Activated CD8-positive, alpha-beta memory T cell treated with anti-CD3 and anti-CD28 coated beads for 24 hours (primary cell): Measurements from ENCODE around the gene ZSCAN22.
"Not testable (repeated sequence)": the region's sequence is repeated elsewhere in the genome, so short reads cannot be mapped to it uniquely, and the experiment has no call there.

Source experiments
- DNase-seq: peaks from one replicate; pipeline ENCODE4 v3.0.0-alpha.2; 2020

ZSCAN22 gene

DNA sequence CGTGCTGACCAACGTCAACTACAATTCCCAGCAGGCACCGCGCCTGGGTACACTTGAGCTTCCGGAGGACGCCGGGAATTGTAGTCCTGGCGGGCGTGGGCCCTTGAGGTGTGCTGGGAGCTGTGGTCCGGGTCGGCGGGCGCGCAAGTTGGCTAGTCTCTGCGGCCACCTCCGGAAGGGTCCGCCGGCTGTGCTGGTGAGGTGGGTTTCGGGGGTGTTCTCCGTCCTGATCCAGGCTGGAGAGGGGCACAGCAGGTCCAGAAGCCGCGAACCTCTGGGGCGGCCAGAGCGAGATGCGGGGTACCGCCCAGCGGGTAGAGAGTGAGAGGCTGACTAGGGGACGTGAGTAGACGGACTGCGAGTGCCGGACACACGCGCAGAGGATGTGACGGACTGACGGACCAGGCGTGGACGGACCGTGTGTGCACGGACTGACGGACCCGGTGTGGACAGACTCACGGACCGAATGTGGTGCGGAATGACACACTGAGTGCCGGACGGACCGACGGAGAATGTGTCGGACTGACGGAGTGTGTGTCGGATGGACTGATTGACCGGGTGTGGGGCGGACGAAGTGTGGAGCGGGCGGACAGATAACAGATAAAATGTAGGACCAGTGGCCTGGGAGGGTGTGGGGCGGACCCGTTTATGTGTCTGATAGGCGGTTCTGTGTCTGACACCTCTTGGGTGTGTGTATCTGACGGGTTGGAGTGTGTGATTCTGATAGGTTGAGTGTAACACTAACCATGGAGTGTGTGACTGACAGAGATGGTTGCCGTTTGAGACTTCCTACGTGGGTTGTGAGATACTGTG lies at the start of gene ZSCAN22:
Gene ZSCAN22, plus strand, starts transcription at position 81 of the 813 bp plus-strand sequence. CDS start 7,809 bp downstream, outside the sequence.
- DNase-seq: peak; percentile 95

DNA sequence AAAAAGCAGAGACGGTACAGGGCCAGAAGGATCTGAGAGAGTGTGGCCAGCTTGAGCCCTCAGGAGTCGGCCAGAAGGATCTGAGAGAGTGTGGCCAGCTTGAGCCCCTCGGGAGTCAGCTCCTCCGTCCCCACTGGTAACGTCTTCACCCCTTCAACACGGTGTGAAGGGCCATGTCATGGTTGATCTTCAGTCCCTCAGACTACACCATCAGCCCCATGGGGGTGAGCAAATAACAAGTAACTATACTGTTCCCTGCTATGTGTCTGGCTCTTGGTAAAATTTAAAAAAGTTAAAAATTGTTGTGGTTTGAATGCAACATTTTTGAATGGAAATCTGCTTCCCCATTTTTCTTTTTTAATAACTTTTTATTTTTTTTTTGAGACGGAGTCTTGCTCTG lies 49.6 kb upstream of the ZSCAN22 start:
- DNase-seq: no peak

DNA sequence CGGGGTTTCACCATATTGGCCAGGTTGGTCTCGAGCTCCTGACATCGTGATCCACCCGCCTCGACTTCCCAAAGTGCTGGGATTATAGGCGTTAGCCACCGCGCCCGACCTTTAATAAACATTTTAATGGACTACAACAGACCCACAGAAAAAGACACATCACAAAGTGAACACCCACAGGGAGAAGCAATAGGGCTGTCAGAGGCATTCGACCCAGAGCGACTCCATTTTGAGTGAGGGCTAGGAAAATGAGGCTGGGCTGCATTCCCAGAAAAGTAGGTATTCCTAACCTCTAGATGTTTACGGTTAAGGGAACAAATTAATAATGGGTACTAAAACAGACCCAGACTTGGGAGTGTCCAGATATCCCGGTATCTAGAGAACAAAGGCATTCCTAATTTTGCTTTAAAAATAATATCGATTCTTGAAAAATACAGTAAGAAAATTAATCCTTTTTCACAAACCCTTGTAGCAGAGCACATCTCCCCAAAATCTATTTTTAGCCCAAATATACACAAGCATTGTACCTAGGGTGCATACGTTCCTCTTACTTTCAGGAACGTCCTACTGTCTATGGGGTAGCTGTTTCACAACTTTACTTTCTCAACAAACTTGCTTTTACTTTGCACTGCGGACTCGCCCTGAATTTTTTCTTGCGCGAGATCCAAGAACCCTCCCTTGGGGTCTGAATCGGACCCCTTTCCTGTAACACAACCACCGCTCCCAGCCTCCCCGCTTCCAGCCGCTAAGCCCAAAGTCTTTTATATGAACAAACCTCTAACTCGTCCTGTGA lies 48.9 kb upstream of the ZSCAN22 start:
- DNase-seq: no peak

DNA sequence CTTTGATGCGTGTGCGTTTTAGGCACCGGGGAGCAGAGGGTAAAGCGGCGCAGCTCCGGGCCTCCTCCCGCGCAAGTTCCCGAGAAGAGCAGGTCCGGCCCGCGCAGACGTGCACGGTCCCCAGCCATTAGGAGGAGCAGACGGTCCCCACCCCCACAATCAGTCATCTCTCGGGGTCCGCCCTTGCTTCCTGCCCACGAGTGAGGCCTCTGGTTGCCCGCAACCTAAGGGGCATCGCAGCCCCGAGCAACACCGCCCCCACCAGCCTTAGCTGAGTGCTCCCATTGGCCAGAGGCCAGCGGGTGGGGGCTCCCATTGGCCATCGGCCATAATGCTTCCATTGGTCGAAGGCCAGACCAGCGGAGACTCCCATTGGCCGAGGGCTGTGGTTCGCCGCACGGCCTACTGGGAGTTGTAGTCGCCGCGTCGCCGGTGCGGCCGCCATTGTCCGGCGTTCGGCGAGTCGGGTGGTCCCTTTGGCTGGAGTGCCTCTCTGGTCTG lies 48.2 kb upstream of the ZSCAN22 start, which contains the start of gene ZNF8:
Gene ZNF8, plus strand, starts transcription at position 415 of the 501 bp plus-strand sequence. CDS start 127 bp downstream, outside the sequence.
- DNase-seq: peak; percentile 97

DNA sequence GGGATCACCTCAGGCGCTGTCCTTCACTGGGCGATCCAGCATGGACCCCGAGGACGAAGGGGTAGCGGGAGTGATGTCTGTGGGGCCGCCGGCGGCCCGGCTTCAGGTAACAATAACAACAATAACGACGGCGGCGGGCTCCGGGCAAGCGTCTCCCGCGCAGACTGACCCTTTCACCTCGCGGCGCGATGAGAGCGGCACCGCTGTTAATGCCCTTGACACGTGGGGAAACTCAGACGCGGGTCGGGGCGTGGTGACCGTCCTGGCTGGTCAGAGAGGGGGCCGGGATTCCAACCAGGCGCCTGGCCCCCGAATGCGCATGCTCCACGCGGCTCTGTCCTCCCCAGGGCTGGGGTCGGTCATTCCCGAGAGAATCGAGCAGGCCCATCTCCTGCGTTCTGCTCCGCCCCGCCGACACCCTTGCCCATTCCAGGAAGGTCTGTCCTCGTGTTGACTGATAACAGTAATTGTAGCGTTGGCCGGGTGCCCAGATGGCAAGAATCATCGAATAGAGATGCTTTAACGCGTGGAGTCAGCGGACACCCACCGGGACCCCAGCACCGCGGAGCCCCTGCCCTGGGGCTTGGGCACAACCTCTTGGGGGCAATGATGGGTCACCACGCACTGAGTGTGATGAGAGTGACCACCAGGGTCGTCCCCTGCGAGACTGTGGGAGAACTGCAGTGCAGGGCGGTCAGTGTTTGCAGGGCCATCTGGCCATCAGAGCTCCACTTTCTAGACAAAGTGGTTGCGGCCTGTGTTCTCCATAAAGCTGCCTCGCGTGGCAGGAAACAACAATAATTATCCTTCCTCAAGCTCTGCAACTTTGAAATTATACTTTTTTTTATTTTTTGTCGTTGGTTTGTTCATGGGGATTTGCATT lies 47.5 kb upstream of the ZSCAN22 start:
- DNase-seq: no peak

DNA sequence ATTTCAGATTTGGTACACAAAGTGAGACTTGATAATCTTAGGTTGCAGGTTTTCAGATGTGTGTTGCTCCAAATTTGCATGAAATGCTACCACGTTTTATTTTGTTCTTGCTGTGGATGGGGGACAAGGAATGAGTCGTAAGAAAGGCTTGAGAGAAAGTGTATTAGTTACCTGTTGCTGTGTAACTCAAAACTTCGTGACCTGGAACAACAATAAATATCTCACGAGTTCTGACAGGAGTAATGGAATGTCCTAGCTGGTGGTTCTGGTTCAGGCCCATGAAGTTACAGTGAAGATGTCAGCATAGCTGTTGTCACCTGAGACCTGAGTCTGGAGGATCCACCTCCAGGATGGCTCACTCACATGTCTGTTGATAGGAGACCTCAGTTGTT lies 46.9 kb upstream of the ZSCAN22 start:
- DNase-seq: no peak

DNA sequence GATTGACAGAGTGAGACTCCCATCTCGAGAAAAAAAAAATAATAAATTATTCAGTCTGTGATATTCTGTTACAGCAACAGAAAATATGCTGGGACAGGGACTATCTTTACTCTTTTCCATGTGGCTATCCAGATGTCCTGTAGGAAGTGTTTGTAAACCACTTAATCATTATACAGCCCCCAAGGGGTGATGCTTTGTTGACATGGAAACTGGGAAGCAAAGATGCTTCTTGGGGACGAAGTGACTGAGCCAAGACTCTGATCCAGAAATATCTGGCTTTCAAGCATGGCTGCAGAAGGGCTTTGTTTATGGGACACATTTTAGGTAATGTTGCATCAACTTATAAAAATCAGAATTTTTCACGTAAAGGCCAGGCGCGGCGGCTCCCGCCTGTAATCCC lies 42.6 kb upstream of the ZSCAN22 start:
- DNase-seq: no peak

DNA sequence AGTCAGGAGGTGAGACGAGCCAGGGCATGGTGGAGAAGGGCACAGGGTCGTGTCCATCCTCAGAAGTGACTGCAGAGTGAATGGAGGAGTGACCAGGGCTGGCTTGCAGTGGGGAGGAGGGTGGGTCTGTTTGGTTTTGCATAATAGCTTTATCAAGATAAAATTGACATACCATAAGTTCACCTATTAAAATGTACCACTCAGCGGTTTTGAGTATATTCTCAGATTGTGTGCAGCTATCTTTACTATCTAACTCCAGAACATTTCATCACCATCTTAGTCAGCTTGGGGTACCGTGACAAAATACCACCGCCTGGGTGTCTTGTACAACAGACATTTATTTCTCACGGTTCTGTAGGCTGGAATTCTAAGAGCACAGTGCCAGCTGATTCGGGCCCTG lies 34.9 kb upstream of the ZSCAN22 start:
- no peak for DNase-seq

DNA sequence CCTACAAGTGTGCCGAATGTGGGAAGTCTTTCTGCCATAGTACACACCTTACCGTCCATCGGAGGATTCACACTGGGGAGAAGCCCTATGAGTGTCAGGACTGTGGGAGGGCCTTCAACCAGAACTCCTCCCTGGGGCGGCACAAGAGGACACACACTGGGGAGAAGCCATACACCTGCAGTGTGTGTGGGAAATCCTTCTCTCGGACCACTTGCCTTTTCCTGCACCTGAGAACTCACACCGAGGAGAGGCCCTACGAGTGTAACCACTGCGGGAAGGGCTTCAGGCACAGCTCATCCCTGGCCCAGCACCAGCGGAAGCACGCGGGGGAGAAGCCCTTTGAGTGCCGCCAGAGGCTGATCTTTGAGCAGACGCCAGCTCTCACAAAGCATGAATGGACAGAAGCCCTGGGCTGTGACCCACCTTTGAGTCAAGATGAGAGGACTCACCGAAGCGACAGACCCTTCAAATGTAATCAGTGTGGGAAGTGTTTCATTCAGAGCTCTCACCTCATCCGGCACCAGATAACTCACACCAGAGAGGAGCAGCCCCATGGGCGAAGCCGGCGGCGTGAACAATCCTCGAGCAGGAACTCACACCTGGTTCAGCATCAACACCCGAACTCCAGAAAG lies 31.9 kb upstream of the ZSCAN22 start:
- no peak for DNase-seq

DNA sequence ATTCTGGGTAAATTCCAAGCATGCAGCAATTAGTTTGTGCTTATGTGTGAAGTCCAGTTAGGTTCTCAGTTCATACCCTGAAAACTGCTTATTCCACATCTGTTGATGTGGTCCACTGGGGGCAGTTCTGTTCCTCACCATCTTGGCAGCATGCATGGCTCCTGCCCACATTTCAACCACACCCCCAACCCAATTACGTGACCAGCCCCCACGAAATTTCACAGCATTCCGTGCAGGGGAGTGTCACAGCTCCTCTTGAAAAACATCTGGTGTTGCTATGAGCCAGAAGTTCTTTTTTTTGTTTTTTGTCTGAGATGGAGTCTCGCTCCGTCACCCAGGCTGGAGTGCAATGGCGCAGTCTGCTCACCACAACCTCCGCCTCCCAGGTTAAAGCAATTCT lies 30.7 kb upstream of the ZSCAN22 start:
- no peak for DNase-seq

DNA sequence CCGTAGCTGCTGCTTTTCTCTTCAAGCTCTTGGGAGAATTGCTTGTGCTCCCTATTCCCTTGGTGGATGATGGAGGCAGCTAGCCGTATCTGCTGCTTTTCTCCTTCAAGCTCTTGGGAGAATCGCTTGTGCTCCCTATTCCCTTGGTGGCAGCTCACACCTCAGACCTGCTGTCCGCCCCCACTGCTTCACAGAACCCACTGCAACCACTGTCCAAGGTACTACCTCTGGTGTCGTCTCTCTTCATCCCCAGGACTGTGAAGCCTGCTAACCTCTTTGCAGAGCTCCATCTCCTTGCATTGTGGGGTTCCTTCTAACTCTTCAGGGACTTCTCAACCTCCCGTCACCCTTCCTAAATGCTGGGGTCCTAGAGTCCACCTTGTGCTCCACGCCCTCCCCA lies 26.2 kb upstream of the ZSCAN22 start:
- no peak for DNase-seq

DNA sequence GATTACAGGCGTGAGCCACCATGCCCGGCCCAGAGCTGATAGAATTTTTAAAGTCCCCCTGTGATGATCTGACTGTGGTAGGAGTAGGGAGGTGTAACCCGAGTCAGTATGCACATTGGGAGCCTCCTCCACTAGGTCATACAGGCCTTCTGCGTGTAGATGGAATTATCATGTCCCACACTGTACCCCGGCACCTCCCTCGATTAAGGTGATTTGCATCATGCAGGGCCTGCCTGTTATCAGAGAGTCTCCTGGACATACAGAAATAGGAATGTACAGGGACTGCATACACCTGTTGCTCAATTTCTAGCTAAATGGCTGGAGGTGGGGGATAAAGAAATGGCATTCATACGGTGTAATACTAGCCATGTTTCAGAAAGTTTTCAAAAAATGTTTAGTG lies 22.5 kb upstream of the ZSCAN22 start:
- no peak for DNase-seq

DNA sequence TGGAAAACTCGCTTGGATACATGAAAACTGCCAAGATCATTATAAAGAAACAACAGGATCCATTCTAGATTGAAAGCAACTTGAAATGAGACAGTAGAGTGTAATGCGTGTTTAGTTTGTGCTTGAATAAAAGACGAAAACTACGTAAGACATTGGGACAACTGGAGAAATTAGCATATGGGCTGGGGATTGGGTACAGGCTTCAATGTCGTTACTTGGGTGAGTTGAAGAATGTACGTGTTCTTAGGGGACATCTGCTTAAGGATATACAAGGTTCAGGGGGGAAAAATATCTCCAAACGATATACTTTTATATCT lies 22.1 kb upstream of the ZSCAN22 start:
- DNase-seq: no peak

DNA sequence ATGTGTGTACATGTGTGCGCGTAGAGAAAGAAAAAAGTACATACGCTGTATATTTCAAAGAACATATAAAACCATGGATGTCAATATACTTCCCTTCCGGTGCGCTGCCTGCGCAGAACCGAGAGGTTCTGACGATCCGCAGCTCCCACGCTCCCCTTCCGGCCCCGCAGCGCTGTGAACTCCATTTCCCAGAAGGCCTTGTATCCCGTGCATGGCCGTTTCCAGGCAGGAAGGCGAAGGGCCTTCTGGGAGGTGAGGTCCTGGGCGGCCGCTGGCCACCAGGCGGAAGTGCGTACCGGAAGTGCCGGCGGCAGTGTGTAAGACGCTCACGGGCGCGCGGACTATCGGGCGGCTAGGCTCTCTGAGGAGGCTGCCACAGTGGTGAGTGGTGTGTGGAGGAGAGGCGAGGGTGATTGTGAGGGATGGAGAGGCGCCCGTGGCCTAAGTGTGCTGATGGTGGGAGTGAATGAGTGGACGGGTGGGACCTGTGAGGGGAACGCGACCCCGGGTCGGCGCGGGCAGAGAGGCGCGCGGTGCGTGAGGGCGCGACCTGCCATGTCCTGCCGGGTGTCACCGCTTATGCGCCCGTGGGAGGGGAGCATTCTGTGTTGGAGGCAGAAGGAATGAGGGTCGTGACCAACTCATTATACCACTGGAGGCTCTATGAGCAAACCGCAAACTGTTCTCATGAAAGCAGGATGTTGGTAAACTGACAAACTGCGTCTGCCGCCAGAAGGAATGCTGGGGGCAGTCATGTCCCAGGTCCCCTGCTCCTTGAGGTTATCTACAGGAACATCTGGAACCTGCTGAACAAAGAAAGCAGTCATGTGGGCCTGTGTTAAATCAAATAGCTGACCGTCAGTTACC lies 21.5 kb upstream of the ZSCAN22 start, which contains the start of gene ERVK3-1:
Gene ERVK3-1, plus strand, starts transcription at position 313 of the 867 bp plus-strand sequence. CDS start 6,792 bp downstream, outside the sequence.
- DNase-seq: peak; percentile 93

DNA sequence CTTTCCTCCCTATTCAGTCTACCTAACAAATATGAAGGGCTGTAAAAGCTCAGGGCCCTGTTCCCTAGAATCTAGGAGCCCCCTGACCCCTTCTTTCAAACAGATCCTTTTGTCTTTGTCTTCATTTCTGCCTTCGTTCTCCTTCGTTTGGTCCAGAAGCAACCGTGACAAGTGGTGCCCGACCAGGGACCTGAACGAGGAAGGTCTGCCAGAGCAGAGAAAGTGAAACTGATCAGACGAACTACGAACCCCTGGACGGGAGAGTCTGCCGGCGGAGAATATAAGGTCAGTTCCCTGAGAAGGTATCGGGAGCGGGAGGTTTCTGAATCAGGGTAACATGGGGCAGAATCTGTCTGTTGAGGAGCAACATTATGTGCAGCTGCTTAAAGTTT lies 20.9 kb upstream of the ZSCAN22 start:
- no peak for DNase-seq

DNA sequence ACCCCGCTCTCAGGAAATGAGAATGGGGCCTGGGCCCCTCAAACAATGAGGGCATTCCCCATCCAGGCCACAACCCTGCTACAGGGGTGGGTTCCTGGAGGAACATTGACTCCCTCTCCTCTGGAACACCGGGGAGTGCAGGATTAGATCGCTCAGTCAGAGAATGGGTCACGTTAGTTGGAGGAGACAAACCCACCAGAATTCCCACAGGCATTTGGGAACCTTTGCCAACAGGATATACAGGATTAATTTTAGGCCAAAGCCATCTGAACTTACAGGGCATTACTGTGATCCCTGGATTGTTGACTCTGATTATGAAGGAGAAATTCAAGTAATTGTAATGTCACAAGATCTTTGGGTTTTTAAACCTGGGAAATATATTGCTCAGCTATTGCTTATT lies 19.1 kb upstream of the ZSCAN22 start:
- DNase-seq: no peak

DNA sequence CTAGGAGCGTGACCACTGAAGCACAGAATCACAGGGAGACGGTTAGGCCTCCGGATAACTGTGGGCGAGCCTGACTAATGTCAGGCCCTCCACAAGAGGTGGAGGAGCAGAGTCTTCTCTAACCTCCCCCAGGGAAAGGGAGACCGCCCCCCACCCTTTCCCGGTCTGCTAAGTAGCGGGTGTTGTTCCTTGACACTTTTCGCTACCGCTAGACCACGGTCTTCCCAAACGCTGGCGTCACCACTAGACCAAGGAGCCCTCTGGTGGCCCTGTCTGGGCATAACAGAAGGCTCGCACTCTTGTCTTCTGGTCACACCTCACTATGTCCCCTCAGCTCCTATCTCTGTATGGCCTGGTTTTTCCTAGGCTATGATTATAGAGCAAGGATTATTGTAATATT lies 16.1 kb upstream of the ZSCAN22 start:
- DNase-seq: not testable (repeated sequence)

DNA sequence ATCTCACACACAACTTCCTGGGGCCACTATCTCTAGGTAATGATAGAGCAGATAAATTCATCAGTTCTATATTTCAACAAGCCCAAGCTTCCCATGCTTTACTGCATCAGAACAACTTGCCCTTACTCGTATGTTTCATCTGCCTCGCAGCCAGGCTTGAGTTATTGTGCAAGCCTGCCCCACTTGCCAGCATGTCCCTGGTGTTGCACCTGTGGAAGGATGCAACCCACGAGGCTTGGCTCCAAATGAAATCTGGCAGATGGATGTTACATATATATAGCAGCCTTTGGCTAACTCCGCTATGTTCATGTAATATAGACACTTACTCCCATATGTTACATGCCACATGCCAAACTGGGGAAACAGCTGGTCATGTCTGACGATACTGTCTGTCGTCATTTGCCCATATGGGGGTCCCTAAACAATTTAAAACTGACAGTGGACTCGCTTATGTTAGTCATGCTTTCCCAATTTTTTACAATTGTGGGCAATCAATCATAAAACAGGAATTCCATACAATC lies 15.4 kb upstream of the ZSCAN22 start:
- no peak for DNase-seq

DNA sequence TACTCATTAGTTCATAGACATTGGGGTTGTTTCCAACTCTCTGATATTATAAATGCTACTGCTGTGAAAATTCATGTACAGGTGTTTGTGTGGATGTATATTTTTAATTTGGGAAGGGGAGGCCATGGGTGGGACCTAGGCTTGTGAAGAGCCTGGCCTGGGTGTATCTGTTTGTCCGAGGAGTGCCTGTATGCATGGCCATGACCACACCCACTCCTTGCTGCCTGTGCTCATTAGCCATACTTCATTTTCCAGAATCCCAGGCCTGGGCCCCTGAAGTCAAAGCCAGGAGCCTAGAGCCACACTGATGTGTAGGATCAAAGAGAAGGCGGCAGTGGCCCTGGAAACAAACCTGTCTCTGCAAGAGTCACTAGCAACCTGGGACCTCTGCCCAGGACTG lies 11.2 kb upstream of the ZSCAN22 start:
- DNase-seq: no peak

DNA sequence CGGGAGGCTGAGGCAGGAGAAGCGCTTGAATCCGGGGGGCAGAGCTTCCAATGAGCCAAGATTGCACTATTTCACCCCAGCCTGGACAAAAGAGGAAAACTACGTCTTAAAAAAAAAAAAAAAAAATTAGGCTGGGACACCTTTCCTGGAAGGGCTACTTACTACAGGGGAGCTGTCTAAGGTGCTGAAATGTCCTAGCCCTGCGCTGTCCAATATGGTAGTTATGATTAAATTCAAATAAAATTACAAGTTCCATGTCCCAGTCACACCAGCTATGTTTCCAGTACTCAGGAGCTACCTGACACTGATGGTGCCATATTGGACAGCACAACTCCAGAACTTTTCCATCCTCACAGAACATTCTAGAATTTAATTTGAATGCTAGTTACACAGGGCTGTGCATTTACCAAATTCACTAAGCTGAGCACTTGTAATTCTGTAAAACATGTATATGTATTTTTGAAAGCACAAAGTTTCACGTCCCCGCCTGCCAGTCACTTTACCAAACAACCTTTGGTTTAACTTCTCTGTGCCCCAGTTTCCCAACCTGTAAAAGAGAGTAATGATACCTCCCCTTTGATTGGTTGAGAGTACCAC lies 9.2 kb upstream of the ZSCAN22 start:
- DNase-seq: no peak

DNA sequence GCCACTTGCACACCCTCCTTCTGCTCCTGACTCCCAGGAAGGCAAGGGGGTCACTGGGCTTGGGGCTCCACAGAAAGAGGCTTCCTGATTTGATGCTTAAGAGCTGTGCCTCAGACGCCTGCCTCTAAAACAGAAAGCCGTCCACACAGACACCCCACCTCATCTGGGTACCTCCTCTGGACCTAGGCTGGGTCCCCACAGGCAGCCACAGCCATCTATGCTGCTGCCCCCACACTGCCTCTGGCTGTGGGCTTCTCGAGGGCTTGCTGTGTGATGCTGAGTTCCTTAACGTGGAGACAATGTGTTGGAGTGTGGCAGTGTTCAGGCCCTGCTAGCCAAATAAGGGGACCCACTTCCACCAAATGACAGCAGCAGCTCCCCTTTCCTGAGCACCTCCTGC lies 8.5 kb upstream of the ZSCAN22 start:
- DNase-seq: no peak
